Duodenal mucosa (tissue), 2 donors: ENCODE data around the gene BRINP3.

Source experiments
- H3K27ac ChIP-seq: one replicate; pipeline ENCODE4 v1.7.0; 2013; ENCODE audit warnings: low read depth, low read length
- H3K27me3 ChIP-seq, 2 donors: one replicate each; pipeline ENCODE4 v1.7.0; 2013; ENCODE audit warnings: low read length in 2 of 2, control low read depth in 1 of 2; ENCODE audit not compliant: insufficient read depth in 2 of 2, control insufficient read depth in 1 of 2
- H3K36me3 ChIP-seq, 2 donors: one replicate each; pipeline ENCODE4 v1.7.0; 2013; ENCODE audit warnings: low read length in 2 of 2, control low read depth in 1 of 2; ENCODE audit not compliant: insufficient read depth in 2 of 2, control insufficient read depth in 1 of 2
- H3K4me1 ChIP-seq, 2 donors: one replicate each; pipeline ENCODE4 v1.7.0; 2013; ENCODE audit warnings: low read length in 2 of 2, control low read depth in 1 of 2; ENCODE audit not compliant: insufficient read depth in 2 of 2, control insufficient read depth in 1 of 2
- H3K4me3 ChIP-seq, 2 donors: one replicate each; pipeline ENCODE4 v1.7.0; 2013; ENCODE audit warnings: low read length in 2 of 2, low read depth in 1 of 2
- H3K9ac ChIP-seq, 2 donors: one replicate each; pipeline ENCODE4 v1.7.0; 2013; ENCODE audit warnings: low read length in 2 of 2, low read depth in 1 of 2
- H3K9me3 ChIP-seq, 2 donors: one replicate each; pipeline ENCODE4 v1.7.0; 2013; ENCODE audit warnings: low read length in 2 of 2, control low read depth in 1 of 2; ENCODE audit not compliant: control insufficient read depth in 1 of 2

BRINP3 gene

DNA sequence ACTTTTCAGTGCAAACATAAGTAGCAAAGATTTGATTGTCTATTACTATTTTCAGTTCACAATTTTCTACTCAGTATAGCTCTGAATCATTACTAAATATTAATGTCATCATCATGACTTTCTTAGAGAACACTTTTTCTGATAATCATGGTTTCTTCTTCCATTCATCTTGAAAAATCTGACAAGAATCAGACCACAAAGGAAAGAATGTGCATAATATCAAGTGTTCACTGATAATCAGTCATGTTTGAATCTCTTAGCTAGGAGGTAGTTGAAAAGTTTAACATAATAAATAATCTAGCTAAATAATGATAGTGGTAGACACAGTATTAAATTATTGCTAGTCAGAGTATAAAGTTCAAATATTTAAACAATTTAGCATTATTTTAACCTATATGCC, 133.2 kb downstream of the BRINP3 start:
- Histone ChIP-seq H3K27ac (no peak overlapping the region), H3K9ac (no peak overlapping the region), H3K36me3 (no peaks in the 10 kb centered on the region), H3K27me3 (no peaks in the 10 kb centered on the region), H3K4me1 (no peaks in the 10 kb centered on the region), H3K4me3 (no peak overlapping the region), H3K9me3 (no peaks in the 10 kb centered on the region)

DNA sequence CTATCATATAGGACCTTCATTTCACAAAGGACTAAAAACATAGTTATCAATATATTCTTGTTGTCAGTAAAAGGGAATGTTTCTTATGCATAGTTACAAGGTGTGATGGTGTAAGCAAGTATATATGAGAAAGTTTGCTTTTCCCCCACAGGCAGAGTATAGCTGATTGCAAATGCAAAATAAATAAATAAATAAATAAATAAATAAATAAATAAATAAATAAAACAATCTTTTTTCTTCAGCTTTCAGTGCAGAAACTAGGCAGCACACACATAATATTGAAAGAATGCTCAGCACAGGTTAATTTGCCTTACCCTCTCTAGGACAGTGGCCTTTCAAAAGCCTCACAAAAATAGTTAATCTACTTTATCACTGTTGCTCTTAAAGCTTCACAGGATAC, 138.8 kb downstream of the BRINP3 start:
- no peak overlapping the region for H3K4me3 ChIP-seq
- H3K4me1 ChIP-seq = no peaks in the 10 kb centered on the region
- H3K36me3 ChIP-seq = no peaks in the 10 kb centered on the region
- no peak overlapping the region for H3K27ac ChIP-seq
- no peak overlapping the region for H3K9ac ChIP-seq
- H3K9me3 ChIP-seq = no peaks in the 10 kb centered on the region
- H3K27me3 ChIP-seq = no peaks in the 10 kb centered on the region

DNA sequence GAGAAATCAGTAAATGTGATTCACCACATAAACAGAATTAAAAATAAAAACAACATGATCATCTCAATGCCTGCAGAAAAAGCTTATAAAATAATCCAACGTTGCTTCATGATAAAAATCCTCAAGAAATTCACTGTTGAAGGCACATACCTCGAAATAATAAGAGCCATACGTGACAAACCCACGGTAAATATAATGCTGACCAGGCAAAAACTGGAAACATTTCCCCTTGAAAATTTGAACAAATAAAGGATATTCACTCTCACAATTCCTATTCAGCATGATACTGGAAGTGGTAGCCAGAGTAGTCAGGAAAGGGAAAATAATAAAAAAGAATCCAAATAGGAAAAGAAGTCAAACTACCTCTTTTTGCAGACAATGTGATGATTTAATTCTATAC, 148.8 kb downstream of the BRINP3 start:
- no peak overlapping the region for H3K4me3 ChIP-seq
- no peaks in the 10 kb centered on the region for H3K4me1 ChIP-seq
- H3K27me3 ChIP-seq = no peaks in the 10 kb centered on the region
- H3K36me3 ChIP-seq = no peaks in the 10 kb centered on the region
- H3K9ac ChIP-seq = no peak overlapping the region
- H3K9me3 ChIP-seq = no peaks in the 10 kb centered on the region
- H3K27ac ChIP-seq = no peak overlapping the region

DNA sequence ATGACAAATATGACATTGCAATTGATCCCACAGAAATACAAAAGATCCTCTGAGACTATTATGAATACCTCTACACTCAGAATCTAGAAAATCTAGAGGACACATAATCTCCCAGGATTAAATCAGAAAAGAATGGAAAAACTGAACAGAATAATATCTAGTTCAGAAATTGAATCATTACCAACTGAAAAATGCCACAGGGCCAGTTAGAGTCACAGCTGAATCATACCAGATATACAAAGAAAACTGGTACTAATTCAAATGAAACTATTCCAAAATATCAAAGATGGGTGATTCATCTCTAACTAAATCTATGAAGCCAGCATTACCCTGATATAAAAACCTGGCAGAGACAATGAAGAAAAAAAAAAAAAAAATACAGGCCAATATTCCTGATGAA, 149.3 kb downstream of the BRINP3 start:
- no peak overlapping the region for H3K4me3 ChIP-seq
- H3K9ac ChIP-seq = no peak overlapping the region
- H3K27ac ChIP-seq = no peak overlapping the region
- no peaks in the 10 kb centered on the region for H3K9me3 ChIP-seq
- H3K36me3 ChIP-seq = no peaks in the 10 kb centered on the region
- H3K4me1 ChIP-seq = no peaks in the 10 kb centered on the region
- no peaks in the 10 kb centered on the region for H3K27me3 ChIP-seq

DNA sequence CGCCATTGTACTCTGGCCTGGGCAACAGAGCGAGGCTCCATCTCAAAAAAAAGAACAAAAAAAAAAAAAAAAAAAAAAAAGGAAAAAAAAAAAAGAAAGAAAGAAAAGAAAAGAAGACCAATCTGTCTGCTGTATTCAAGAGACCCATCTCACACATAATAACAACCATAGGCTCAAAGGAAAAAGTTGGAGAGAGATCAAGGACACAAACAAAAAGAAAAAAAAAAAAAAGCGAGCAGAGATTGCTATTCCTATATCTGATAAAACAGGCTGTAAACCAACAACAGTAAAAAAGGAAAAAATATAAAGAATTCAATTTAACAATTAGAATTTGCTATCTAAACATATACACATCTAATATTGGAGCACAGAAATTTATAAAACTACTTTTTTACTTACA, 150.4 kb downstream of the BRINP3 start:
- H3K27ac ChIP-seq = no peak overlapping the region

DNA sequence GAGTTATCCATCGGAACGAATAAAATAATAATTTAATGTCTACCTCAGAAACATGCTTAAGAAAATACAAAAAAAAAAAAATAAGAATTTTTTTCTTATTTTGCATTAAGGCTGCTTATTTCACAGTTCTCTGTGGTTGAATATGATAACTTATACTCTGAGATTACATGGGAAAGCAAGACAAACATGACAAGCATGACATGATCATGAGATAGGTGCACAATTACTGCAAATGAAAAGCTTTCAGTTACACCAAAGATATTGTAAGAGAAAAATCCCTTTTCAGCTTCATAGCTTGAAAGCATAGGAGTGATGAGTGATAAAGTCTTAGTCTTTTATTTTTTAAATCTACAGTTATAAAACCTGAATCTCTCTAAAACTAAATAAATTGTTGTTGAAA, 154.1 kb downstream of the BRINP3 start:
- Histone ChIP-seq H3K9me3 (no peaks in the 10 kb centered on the region), H3K36me3 (no peaks in the 10 kb centered on the region), H3K27ac (no peak overlapping the region), H3K9ac (no peak overlapping the region), H3K27me3 (no peaks in the 10 kb centered on the region), H3K4me3 (no peak overlapping the region), H3K4me1 (no peaks in the 10 kb centered on the region)

More for the DNA sequence above, 150.4 kb downstream of the BRINP3 start:
- Histone ChIP-seq H3K9ac (no peak overlapping the region), H3K4me1 (no peaks in the 10 kb centered on the region), H3K27me3 (no peaks in the 10 kb centered on the region), H3K4me3 (no peak overlapping the region), H3K36me3 (no peaks in the 10 kb centered on the region), H3K9me3 (no peaks in the 10 kb centered on the region)

DNA sequence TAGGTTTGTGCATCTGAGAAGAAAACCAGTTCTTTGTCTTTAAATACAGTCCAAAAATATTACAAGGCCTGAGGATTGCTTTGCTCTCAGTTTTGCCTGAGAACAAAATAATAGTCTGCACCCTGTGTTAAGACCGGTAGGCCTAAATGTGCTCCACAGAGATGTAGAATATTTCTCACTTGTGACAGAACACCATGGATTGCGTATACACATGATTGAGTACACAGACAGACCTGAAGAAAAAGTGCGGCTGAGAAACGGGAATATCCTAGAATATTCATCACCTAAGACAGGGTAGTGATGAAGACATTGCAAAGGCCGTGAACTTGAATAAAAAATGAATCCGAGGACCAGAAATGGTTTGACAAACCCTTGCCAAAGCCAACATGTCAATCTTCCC, 155.4 kb downstream of the BRINP3 start:
- no peak overlapping the region for H3K9ac ChIP-seq
- H3K27me3 ChIP-seq = no peaks in the 10 kb centered on the region
- H3K36me3 ChIP-seq = no peaks in the 10 kb centered on the region
- H3K27ac ChIP-seq = no peak overlapping the region
- H3K4me1 ChIP-seq = no peaks in the 10 kb centered on the region
- no peak overlapping the region for H3K4me3 ChIP-seq
- no peaks in the 10 kb centered on the region for H3K9me3 ChIP-seq

DNA sequence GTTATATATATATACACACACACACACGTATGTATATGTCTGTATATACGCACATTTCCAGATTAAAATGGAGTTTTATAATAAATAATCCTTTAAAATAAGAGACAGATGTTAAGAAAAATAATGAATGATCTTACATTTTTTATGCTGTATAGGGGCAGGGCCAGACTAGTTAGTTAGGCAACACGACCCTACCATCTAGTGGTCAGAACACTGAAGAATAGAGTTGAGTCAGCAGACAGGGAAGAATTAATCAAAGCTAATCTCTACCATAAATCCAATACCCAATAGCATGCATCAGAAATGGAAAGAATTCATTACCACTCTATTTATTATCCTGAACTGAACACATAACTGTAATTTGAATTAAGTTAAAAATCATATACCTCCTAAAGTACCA, 156.7 kb downstream of the BRINP3 start:
- H3K4me1 ChIP-seq = no peaks in the 10 kb centered on the region
- no peak overlapping the region for H3K27ac ChIP-seq
- no peak overlapping the region for H3K4me3 ChIP-seq
- no peaks in the 10 kb centered on the region for H3K27me3 ChIP-seq
- H3K9ac ChIP-seq = no peak overlapping the region
- H3K36me3 ChIP-seq = no peaks in the 10 kb centered on the region
- H3K9me3 ChIP-seq = no peaks in the 10 kb centered on the region

DNA sequence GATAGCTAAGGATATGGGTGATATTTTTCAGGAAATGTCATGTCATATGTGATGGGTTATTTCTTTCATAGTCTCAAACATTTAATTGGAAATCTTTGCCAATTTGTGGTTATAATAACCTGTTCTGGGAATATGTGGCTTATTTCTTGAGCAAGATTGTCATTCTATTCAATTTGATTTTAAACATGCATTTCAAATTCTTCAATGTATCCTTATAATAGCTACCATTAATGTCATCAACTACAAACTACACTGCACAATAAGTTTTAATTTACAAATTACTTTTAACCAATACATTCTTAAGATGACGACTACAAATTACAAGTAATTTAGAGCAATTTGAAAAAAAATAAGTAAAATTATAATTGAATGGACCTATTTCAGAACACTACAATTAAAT, 164.9 kb downstream of the BRINP3 start:
- no peak overlapping the region for H3K27ac ChIP-seq
- no peaks in the 10 kb centered on the region for H3K27me3 ChIP-seq
- H3K36me3 ChIP-seq = no peaks in the 10 kb centered on the region
- H3K9ac ChIP-seq = no peak overlapping the region
- no peaks in the 10 kb centered on the region for H3K9me3 ChIP-seq
- no peak overlapping the region for H3K4me3 ChIP-seq
- no peaks in the 10 kb centered on the region for H3K4me1 ChIP-seq

DNA sequence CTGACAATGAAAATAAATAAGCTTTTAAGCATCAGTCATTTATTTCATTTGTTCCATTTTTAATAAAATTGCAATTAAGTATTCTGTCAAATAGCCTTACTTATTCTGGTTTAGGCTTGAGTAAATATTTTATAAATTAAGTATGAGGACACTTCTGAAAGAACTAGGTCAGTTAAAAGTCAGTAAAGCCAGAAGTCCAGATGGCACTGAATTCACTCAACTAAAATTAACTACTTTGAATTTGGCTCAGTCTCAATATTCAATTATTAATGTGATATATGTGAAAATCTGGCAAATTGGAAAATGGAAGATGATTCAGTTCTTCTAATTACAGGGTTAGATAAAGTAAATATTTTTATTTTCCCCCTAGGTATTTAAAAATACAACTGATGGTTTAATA, 174.2 kb downstream of the BRINP3 start:
- Histone ChIP-seq H3K4me1 (no peaks in the 10 kb centered on the region), H3K9me3 (no peaks in the 10 kb centered on the region), H3K27ac (no peak overlapping the region), H3K27me3 (no peaks in the 10 kb centered on the region), H3K9ac (no peak overlapping the region), H3K36me3 (no peaks in the 10 kb centered on the region), H3K4me3 (no peak overlapping the region)

DNA sequence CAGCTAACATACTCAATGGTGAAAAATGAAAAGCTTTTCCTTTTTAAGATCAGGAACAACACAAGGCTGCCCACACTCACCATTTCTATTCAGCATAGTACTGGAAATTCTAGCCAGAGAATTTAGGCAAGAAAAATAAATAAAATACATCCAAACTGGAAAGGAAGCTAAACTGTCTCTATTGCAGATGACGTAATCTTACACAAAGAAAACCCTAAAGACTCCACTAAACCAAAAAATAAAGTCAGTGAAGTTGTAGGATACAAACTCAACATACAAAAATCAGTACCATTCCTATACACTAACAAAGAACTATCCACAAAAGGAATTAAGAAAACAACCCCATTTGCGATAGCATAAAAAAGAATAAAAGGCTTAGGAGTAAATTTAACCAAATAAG, 181.2 kb downstream of the BRINP3 start:
- no peaks in the 10 kb centered on the region for H3K27me3 ChIP-seq
- H3K9ac ChIP-seq = no peak overlapping the region
- H3K36me3 ChIP-seq = no peaks in the 10 kb centered on the region
- H3K27ac ChIP-seq = no peak overlapping the region
- no peaks in the 10 kb centered on the region for H3K9me3 ChIP-seq
- no peaks in the 10 kb centered on the region for H3K4me1 ChIP-seq
- no peak overlapping the region for H3K4me3 ChIP-seq
